ENCODE data around the gene GLIS1.

GLIS1 gene

GRCh38 chr1:53688381-53689102 is 50.4 kb downstream of the GLIS1 start:
- Mint-ChIP-seq H3K9me3 (no peaks in the 10 kb centered on the region), H3K4me3 (no peak overlapping the region), H3K36me3 (no peaks in the 10 kb centered on the region), H3K27me3 (peaks cover 69% of the 10 kb centered on the region), H3K27ac (no peak overlapping the region), H3K4me1 (no peaks in the 10 kb centered on the region)
- DNase-seq = no peak
- CTCF ChIA-PET = no interaction called here

DNA sequence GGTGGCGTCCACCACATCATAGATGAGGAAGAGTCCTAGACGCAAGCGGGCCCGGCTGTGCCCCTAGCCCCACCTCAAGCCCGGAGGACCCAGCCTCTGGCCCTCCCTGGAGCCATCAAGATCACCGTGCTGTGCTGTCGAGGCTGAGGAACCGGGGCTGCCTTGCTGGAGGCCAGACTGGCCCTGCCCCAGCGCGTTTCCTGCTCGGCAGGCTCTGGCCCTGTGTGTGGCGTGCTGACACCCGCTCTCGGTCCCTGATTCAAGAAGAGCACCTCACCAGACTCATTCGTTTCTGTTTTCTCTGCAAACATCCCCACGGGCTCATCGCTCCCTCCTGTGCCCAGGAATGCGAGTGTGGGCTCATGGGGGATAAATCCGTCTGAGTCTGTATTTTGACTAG is 51.1 kb downstream of the GLIS1 start:
- Mint-ChIP-seq H3K4me3 (no peak overlapping the region), H3K4me1 (no peaks in the 10 kb centered on the region), H3K27me3 (peaks cover 69% of the 10 kb centered on the region), H3K36me3 (no peaks in the 10 kb centered on the region), H3K27ac (no peak overlapping the region), H3K9me3 (no peaks in the 10 kb centered on the region)
- DNase-seq = no peak
- CTCF ChIA-PET = no interaction called here

DNA sequence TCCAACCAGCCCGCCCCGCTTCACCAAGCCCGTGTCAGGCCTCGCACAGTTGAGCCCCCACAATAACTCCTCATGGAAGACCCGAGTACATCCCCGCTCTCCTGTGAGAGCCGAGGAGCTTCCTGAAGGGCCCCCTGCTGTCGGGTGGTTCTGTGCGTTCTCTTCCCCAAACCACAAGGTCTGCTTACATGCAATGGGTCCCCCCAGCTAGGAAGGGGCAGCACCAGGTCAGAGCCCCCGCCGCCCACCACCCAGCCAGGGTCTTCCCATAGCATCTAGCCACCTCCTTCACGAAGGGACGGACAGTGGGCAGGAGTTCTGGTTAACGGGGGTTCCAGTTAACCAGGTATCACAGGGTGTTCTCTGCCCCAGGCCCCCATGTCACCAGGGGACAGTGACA is 51.5 kb downstream of the GLIS1 start:
- Mint-ChIP-seq H3K27ac (no peak overlapping the region), H3K27me3 (peaks cover 64% of the 10 kb centered on the region)
- CTCF ChIA-PET = no interaction called here

GRCh38 chr1:53686965-53687267 is 52.0 kb downstream of the GLIS1 start:
- peaks cover 67% of the 10 kb centered on the region for H3K27me3 Mint-ChIP-seq
- DNase-seq = no peak
- no peaks in the 10 kb centered on the region for H3K4me1 Mint-ChIP-seq
- H3K4me3 Mint-ChIP-seq = no peak overlapping the region
- no peaks in the 10 kb centered on the region for H3K36me3 Mint-ChIP-seq
- H3K27ac Mint-ChIP-seq = no peak overlapping the region
- CTCF ChIA-PET = interaction anchor here (0.9 to 1.3 kb wide), 2 partner anchors 69 to 199 kb away, joined by 3 read pairs; no protein-coding TSS in a partner anchor
- no peaks in the 10 kb centered on the region for H3K9me3 Mint-ChIP-seq

More for the DNA sequence above, 51.5 kb downstream of the GLIS1 start:
- DNase-seq = no peak
- H3K4me3 Mint-ChIP-seq = no peak overlapping the region
- no peaks in the 10 kb centered on the region for H3K9me3 Mint-ChIP-seq
- H3K36me3 Mint-ChIP-seq = no peaks in the 10 kb centered on the region
- no peaks in the 10 kb centered on the region for H3K4me1 Mint-ChIP-seq

DNA sequence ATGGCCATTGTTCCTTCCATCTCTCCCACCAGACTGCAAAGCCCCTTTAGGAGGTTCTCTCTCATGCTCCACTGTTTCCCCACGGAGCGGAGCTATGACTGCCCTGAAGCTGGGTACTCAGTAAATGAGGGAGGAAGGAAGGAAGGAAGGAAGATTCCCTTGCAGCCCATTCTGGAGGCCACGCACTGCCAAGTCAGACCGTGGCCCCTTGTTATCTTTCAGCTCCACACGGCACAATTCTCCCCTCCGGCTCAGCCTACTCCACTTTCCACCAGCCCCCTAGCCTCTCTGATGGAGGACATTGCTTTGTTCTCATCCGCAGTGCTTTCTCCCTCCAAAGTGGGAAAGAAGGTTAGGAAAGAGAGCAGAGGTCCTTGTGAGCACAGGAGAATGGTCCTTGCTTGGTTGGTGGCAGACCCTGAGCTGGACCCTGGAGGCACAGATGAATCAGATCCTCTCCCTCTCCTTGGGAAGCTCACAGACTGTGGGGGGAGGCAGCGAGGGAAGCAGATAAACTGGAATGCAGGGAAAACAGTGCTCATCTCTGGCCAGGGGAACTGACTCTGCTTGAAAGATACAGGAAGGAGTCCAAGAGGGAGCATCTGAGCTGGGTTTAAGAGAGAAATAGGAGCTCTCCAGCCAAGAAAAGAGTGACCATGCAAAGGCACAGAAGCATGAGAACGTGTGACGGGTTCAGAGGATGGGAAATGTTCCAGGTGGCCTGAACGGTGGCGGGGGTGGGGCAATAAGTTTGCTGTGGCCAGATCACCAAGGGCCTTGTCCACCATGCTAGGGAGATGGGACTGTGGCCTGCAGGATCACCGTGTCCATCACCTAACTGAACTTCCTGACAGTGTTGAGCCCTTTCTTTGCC is 52.6 kb downstream of the GLIS1 start:
- Mint-ChIP-seq H3K4me3 (no peak overlapping the region), H3K4me1 (no peaks in the 10 kb centered on the region), H3K9me3 (no peaks in the 10 kb centered on the region), H3K36me3 (no peaks in the 10 kb centered on the region), H3K27ac (no peak overlapping the region), H3K27me3 (peaks cover 73% of the 10 kb centered on the region)
- no peak for DNase-seq
- CTCF ChIA-PET = interaction anchor here (0.9 to 1.3 kb wide), 2 partner anchors 70 to 199 kb away, joined by 3 read pairs; no protein-coding TSS in a partner anchor

DNA sequence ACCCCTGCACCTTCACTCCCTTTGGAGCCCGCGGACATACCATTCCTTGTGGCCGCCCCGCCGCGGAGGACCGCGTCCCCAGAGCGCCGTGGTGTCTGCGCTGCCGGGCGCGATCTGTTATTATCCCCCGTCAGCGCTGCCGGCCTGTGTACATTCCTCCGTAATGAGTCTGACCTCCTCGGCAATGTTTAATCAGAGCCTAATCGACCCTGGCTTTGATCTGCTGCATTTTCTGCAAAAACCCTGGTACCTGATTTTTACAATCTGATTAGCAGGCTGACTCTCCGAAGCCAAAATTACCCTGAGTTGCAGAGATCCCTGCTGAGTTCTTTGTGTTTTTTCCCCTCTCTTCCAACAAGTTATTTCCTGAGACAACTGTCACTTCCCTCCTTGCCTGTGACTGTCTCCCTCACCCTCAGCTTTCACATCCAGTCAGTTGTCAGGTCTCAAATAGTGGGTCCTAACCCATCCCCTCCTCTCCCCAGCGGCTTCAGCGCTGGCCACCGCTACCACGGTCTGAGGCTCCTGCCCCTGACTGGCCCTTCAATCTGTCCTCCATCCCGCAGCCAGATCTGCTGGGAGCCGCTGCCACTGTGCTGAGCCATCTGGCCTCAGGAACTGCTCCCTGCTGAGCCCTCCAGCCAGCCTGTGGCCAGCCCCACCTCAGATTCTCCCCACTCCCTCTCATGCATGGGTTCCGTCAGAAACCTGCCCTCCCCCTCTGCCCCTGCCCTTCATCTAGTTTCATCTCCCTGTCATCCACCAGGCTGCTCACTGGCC is 53.5 kb downstream of the GLIS1 start:
- H3K9me3 Mint-ChIP-seq = no peaks in the 10 kb centered on the region
- no peak overlapping the region for H3K27ac Mint-ChIP-seq

DNA sequence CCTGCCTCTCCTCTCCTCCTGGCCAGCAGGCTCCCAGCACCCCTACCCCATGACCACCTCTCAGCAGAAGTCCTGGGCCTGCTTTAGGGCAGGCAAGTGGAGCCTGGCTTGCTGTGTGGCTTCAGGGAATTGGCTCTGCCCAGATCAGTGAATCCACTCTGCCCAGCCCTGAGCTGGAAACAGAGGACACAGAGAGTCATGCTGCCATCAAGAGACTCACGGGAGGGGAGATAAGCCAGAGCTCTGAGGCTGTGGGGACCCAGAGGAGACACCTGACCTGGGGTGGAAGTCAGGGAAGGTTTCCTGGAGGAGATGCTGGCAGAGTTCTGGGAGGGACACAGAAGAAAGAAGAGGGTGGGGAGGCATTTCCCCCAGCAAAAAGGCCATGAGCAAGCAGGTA is 54.2 kb downstream of the GLIS1 start:
- peaks cover 79% of the 10 kb centered on the region for H3K27me3 Mint-ChIP-seq
- no peaks in the 10 kb centered on the region for H3K9me3 Mint-ChIP-seq
- no peak overlapping the region for H3K27ac Mint-ChIP-seq
- no peaks in the 10 kb centered on the region for H3K4me1 Mint-ChIP-seq
- H3K4me3 Mint-ChIP-seq = no peak overlapping the region
- DNase-seq = no peak
- no peaks in the 10 kb centered on the region for H3K36me3 Mint-ChIP-seq
- CTCF ChIA-PET = interaction anchor here (1.4 kb wide), 1 partner anchor 199 kb away, joined by 3 read pairs; no protein-coding TSS in a partner anchor

More for the DNA sequence above, 53.5 kb downstream of the GLIS1 start:
- no peak for DNase-seq
- CTCF ChIA-PET = interaction anchor here (1.3 to 1.4 kb wide), 2 partner anchors 198 to 199 kb away, joined by 3 read pairs; no protein-coding TSS in a partner anchor
- peaks cover 78% of the 10 kb centered on the region for H3K27me3 Mint-ChIP-seq
- no peaks in the 10 kb centered on the region for H3K4me1 Mint-ChIP-seq
- no peak overlapping the region for H3K4me3 Mint-ChIP-seq
- no peaks in the 10 kb centered on the region for H3K36me3 Mint-ChIP-seq

GRCh38 chr1:53683986-53684740 is 54.8 kb downstream of the GLIS1 start:
- CTCF ChIA-PET = interaction anchor here (0.7 to 1.4 kb wide), 2 partner anchors 9 to 198 kb away, joined by 3 read pairs; no protein-coding TSS in a partner anchor
- Mint-ChIP-seq H3K36me3 (no peaks in the 10 kb centered on the region), H3K4me1 (no peaks in the 10 kb centered on the region), H3K4me3 (no peak overlapping the region), H3K9me3 (no peaks in the 10 kb centered on the region), H3K27me3 (peaks cover 79% of the 10 kb centered on the region), H3K27ac (no peak overlapping the region)
- no peak for DNase-seq

DNA sequence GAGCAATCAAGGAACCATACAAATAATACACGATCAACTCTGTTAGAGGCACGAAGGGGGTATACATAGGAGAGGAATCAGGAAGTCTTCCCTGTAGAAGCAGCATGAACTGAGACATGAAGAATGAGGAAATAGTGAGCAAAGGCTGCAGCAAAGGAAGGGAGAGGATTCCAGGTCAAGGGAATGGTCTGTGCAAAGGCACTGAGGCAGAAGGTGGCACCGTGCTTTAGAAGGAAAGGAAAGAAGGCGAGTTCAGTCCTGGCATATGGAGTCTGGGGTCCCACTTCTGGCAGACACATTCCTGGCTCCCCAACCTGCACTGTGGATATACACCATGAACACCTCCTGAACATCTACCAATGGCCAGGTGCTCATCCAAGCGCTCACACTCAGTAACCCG is 56.1 kb downstream of the GLIS1 start:
- no peak overlapping the region for H3K27ac Mint-ChIP-seq

DNA sequence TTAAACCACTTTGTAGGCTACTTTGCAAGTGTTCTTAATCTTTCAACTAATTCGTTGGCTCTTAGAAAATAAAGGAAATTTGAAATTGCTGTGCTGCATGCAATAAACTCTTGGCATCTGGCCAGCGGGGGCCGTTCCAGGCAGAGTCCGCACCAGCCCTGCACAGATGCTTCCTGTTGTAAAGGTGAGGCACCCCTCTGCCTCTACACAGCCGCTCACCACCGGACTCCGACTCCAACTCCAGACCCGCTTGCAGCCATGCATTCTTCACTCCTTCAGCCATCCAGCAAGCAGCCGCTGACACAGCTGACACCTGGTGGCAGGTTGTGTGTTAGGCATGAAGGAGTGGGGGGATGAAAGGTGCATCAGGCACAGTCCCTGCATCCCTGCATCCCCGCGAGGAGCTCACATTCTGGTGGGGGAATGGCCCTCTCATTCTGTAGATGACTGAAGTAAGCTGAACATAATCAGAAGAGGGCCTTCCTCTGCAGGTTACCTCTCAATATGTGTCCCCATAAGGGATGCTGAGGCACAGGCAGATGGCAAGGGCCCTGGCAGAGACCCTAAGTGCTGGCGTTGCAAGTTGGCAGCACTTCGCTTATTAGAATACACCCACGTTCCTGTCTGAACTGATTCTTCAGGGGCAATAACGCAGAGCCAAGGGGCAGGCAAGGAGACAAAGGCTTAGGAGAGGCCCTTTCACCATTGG is 56.8 kb downstream of the GLIS1 start:
- no peaks in the 10 kb centered on the region for H3K9me3 Mint-ChIP-seq
- H3K4me1 Mint-ChIP-seq = no peaks in the 10 kb centered on the region
- H3K27me3 Mint-ChIP-seq = peaks cover 63% of the 10 kb centered on the region
- peak; percentile 61 for DNase-seq
- no peak overlapping the region for H3K4me3 Mint-ChIP-seq
- CTCF ChIA-PET = interaction anchor here (1.0 to 4.2 kb wide), 4 partner anchors 15 to 196 kb away, joined by 3 to 37 read pairs (median 4); no protein-coding TSS in a partner anchor
- H3K27ac Mint-ChIP-seq = no peak overlapping the region
- no peaks in the 10 kb centered on the region for H3K36me3 Mint-ChIP-seq

More for the DNA sequence above, 56.1 kb downstream of the GLIS1 start:
- H3K4me3 Mint-ChIP-seq = no peak overlapping the region
- H3K27me3 Mint-ChIP-seq = peaks cover 67% of the 10 kb centered on the region
- no peak for DNase-seq
- CTCF ChIA-PET = interaction anchor here (1.0 to 4.2 kb wide), 4 partner anchors 15 to 197 kb away, joined by 3 to 37 read pairs (median 4); no protein-coding TSS in a partner anchor
- no peaks in the 10 kb centered on the region for H3K36me3 Mint-ChIP-seq
- H3K4me1 Mint-ChIP-seq = no peaks in the 10 kb centered on the region
- no peaks in the 10 kb centered on the region for H3K9me3 Mint-ChIP-seq

- CTCF ChIA-PET = interaction anchor here (1.2 to 4.2 kb wide), 2 partner anchors 16 to 196 kb away, joined by 3 to 37 read pairs; no protein-coding TSS in a partner anchor
These were observed 57.5 kb downstream of the GLIS1 start for GRCh38 chr1:53681351-53681976.

DNA sequence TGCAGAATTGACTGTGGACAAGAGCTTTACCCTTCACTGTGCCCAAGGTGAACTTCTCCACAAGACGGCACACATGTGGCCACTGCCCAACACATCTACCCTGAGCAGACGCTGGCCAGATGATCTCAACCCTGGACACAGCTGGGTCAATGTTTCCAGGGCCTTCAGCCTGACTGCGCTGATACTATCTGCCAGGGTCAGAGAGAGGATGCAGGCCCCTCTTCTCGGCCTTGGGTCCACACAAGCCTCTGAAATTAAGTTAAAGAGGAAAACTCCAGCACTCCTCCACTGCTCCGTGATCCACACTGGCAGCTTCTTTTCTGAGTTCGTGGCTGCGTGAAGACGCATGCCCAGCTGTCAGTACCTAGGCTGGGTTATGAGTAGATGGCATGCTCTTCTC is 58.1 kb downstream of the GLIS1 start:
- no peak for DNase-seq
- H3K27ac Mint-ChIP-seq = no peak overlapping the region
- H3K4me3 Mint-ChIP-seq = no peak overlapping the region
- H3K36me3 Mint-ChIP-seq = no peaks in the 10 kb centered on the region
- peaks cover 53% of the 10 kb centered on the region for H3K27me3 Mint-ChIP-seq
- CTCF ChIA-PET = interaction anchor here (1.2 to 4.2 kb wide), 2 partner anchors 16 to 195 kb away, joined by 3 to 37 read pairs; no protein-coding TSS in a partner anchor
- H3K9me3 Mint-ChIP-seq = no peaks in the 10 kb centered on the region
- H3K4me1 Mint-ChIP-seq = no peaks in the 10 kb centered on the region

More at GRCh38 chr1:53681351-53681976, 57.5 kb downstream of the GLIS1 start:
- H3K27me3 Mint-ChIP-seq = peaks cover 59% of the 10 kb centered on the region
- H3K36me3 Mint-ChIP-seq = no peaks in the 10 kb centered on the region
- no peak for DNase-seq
- H3K4me3 Mint-ChIP-seq = no peak overlapping the region
- no peaks in the 10 kb centered on the region for H3K4me1 Mint-ChIP-seq
- no peak overlapping the region for H3K27ac Mint-ChIP-seq
- no peaks in the 10 kb centered on the region for H3K9me3 Mint-ChIP-seq

Data from activated naive CD4-positive, alpha-beta T cell treated with anti-CD3 and anti-CD28 coated beads, Interleukin-2, amount 10 ng/mL, durations not matched to agents 7 days and 5 days (primary cell).